ENCODE measurements around the gene ZNF488. TPM values are rescaled to one million over a fixed set of nuclear protein-coding genes. Genes with fewer than 3 reads are reported as not detected.

Gene ZNF488
- polyA plus RNA-seq, 2 of the 4 experiments (the other 2 are of a cell fraction): 4.0 to 8.3 TPM

DNA sequence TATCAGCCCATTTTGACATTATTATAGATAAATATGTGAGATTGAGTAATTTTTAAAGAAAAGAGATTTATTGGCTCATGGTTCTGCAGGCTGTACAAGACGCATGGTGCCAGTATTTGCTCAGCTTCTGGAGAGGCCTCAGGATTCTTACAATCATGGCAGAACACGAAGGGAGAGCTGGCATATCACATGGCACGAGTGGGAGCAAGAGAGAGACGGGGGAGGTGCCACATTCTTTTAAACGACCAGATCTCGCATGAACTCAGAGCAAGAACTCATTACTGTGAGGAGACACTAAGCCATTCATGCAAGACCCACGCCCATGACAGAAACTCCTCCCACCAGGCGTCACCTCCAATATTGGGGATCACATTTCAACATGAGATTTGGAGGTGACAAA, 40.1 kb upstream of the ZNF488 start:
- FAIRE-seq: no peak
- Histone ChIP-seq H3K9me3 (no peaks in the 10 kb centered on the region; the same call in 2 of the 3 replicates), H3K27ac (no peak overlapping the region), H3K4me2 (no peak overlapping the region), H3K4me1 (peaks cover 7% of the 10 kb centered on the region; the same call in 2 of the 3 replicates), H3K4me3 (no peak overlapping the region)
- WGBS (ENCODE audit: missing lambda C conversion rate): 60% methylated on average over 8 of the region's 8 CpGs
- ChIA-PET POLR2A (no interaction called here), CTCF (no interaction called here)
- no peak for ATAC-seq
- DNase-seq (ENCODE audit: low read depth in 1 of 2, low spot score in 1 of 2): no peak
- no peak for TF ChIP-seq RNF2 (IDR thresholded peaks at IDR 0.05; ENCODE audit: borderline replicate concordance, low read depth)
- TF ChIP-seq TP53 (CRISPR knock-in tag; IDR thresholded peaks at IDR 0.05): no peak
- TF ChIP-seq, protein P1, sequence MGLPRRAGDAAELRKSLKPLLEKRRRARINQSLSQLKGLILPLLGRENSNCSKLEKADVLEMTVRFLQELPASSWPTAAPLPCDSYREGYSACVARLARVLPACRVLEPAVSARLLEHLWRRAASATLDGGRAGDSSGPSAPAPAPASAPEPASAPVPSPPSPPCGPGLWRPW (IDR thresholded peaks at IDR 0.05): no peak
- no peak for TF ChIP-seq HOXB5 (CRISPR knock-in tag; IDR thresholded peaks at IDR 0.05)
- TF ChIP-seq MAFK (IDR thresholded peaks at IDR 0.05; ENCODE audit: partially characterized antibody): no peak
- TF ChIP-seq HOXB13 (CRISPR knock-in tag; IDR thresholded peaks at IDR 0.05; ENCODE audit: low read depth): no peak
- TF ChIP-seq, protein P2, sequence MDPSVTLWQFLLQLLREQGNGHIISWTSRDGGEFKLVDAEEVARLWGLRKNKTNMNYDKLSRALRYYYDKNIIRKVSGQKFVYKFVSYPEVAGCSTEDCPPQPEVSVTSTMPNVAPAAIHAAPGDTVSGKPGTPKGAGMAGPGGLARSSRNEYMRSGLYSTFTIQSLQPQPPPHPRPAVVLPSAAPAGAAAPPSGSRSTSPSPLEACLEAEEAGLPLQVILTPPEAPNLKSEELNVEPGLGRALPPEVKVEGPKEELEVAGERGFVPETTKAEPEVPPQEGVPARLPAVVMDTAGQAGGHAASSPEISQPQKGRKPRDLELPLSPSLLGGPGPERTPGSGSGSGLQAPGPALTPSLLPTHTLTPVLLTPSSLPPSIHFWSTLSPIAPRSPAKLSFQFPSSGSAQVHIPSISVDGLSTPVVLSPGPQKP (IDR thresholded peaks at IDR 0.05; ENCODE audit: low read depth, low read length): no peak
- no peak for TF ChIP-seq EP300 (IDR thresholded peaks at IDR 0.05)
- TF ChIP-seq HEYL (CRISPR knock-in tag; IDR thresholded peaks at IDR 0.05): no peak
- no peak for TF ChIP-seq RARB (CRISPR knock-in tag; IDR thresholded peaks at IDR 0.05)
- TF ChIP-seq, protein P3, sequence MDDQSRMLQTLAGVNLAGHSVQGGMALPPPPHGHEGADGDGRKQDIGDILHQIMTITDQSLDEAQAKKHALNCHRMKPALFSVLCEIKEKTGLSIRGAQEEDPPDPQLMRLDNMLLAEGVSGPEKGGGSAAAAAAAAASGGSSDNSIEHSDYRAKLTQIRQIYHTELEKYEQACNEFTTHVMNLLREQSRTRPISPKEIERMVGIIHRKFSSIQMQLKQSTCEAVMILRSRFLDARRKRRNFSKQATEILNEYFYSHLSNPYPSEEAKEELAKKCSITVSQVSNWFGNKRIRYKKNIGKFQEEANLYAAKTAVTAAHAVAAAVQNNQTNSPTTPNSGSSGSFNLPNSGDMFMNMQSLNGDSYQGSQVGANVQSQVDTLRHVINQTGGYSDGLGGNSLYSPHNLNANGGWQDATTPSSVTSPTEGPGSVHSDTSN (IDR thresholded peaks at IDR 0.05): no peak
- TF ChIP-seq, protein P4, sequence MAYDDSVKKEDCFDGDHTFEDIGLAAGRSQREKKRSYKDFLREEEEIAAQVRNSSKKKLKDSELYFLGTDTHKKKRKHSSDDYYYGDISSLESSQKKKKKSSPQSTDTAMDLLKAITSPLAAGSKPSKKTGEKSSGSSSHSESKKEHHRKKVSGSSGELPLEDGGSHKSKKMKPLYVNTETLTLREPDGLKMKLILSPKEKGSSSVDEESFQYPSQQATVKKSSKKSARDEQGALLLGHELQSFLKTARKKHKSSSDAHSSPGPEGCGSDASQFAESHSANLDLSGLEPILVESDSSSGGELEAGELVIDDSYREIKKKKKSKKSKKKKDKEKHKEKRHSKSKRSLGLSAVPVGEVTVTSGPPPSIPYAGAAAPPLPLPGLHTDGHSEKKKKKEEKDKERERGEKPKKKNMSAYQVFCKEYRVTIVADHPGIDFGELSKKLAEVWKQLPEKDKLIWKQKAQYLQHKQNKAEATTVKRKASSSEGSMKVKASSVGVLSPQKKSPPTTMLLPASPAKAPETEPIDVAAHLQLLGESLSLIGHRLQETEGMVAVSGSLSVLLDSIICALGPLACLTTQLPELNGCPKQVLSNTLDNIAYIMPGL (CRISPR knock-in tag; IDR thresholded peaks at IDR 0.05; ENCODE audit: borderline replicate concordance): no peak
- TF ChIP-seq POLR2A (IDR thresholded peaks at IDR 0.05; ENCODE audit: low read length): no peak
- no peak for TF ChIP-seq KDM5A (IDR thresholded peaks at IDR 0.05)
- TF ChIP-seq ZFP36 (IDR thresholded peaks at IDR 0.05; ENCODE audit: borderline replicate concordance, partially characterized antibody): no peak
- no peak for TF ChIP-seq FOSL2 (IDR thresholded peaks at IDR 0.05)
- TF ChIP-seq FOSL2 (CRISPR knock-in tag; IDR thresholded peaks at IDR 0.05): no peak
- TF ChIP-seq NR3C1 (IDR thresholded peaks at IDR 0.05): no peak
- TF ChIP-seq, protein P5, sequence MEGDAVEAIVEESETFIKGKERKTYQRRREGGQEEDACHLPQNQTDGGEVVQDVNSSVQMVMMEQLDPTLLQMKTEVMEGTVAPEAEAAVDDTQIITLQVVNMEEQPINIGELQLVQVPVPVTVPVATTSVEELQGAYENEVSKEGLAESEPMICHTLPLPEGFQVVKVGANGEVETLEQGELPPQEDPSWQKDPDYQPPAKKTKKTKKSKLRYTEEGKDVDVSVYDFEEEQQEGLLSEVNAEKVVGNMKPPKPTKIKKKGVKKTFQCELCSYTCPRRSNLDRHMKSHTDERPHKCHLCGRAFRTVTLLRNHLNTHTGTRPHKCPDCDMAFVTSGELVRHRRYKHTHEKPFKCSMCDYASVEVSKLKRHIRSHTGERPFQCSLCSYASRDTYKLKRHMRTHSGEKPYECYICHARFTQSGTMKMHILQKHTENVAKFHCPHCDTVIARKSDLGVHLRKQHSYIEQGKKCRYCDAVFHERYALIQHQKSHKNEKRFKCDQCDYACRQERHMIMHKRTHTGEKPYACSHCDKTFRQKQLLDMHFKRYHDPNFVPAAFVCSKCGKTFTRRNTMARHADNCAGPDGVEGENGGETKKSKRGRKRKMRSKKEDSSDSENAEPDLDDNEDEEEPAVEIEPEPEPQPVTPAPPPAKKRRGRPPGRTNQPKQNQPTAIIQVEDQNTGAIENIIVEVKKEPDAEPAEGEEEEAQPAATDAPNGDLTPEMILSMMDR (IDR thresholded peaks at IDR 0.05): no peak

DNA sequence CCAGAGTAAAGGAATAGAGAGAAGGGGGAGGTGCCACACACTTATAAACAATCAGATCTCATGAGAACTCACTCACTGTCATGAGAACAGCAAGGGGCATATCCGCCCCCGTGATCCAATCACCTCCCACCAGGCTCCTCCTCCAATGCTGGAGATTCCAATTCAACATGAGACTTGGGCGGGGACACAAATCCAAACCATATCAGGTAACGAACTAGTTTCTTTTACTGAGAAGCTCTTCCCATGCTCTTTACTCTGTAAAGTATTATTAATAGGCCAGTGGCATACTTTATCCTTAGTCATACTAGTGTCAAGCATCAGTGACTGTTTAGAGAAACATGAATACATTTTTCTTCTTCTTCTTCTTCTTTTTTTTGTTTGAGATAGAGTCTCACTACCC, 39.4 kb upstream of the ZNF488 start:
- POLR2A ChIA-PET: no interaction called here

More for the DNA sequence above, 39.4 kb upstream of the ZNF488 start:
- Histone ChIP-seq H3K4me1 (peaks cover 7% of the 10 kb centered on the region; the same call in 2 of the 3 replicates), H3K4me2 (no peak overlapping the region), H3K27ac (no peak overlapping the region), H3K4me3 (no peak overlapping the region), H3K9me3 (no peaks in the 10 kb centered on the region)
- FAIRE-seq (no peak), ATAC-seq (no peak), DNase-seq (ENCODE audit: low read depth in 1 of 2, low spot score in 1 of 2) (no peak)
- 71% methylated on average over 4 of the region's 4 CpGs for WGBS (ENCODE audit: missing lambda C conversion rate)
- CTCF ChIA-PET: interaction anchor here (2.3 kb wide), 1 partner anchor 69 kb away, joined by 7 read pairs; no protein-coding TSS in a partner anchor
- TF ChIP-seq RARB (CRISPR knock-in tag; IDR thresholded peaks at IDR 0.05) (no peak), CBX8 (IDR thresholded peaks at IDR 0.05) (no peak), HEYL (CRISPR knock-in tag; IDR thresholded peaks at IDR 0.05) (no peak), MAFK (IDR thresholded peaks at IDR 0.05; ENCODE audit: partially characterized antibody) (no peak), GATA3 (IDR thresholded peaks at IDR 0.05; ENCODE audit: borderline replicate concordance) (no peak), NR3C1 (IDR thresholded peaks at IDR 0.05) (no peak), JUNB (IDR thresholded peaks at IDR 0.05) (no peak), BHLHE40 (IDR thresholded peaks at IDR 0.05; ENCODE audit: low read depth, low read length) (no peak), ZFP36 (IDR thresholded peaks at IDR 0.05; ENCODE audit: borderline replicate concordance, partially characterized antibody) (no peak), CEBPB (IDR thresholded peaks at IDR 0.05) (no peak), ZNF302 (CRISPR knock-in tag; IDR thresholded peaks at IDR 0.05) (no peak), EP300 (IDR thresholded peaks at IDR 0.05) (no peak), FOSB (CRISPR knock-in tag; IDR thresholded peaks at IDR 0.05) (no peak), HOXB13 (CRISPR knock-in tag; IDR thresholded peaks at IDR 0.05; ENCODE audit: low read depth) (no peak)
- TF ChIP-seq, protein P2 (IDR thresholded peaks at IDR 0.05; ENCODE audit: low read depth, low read length): no peak
- TF ChIP-seq, protein P6, sequence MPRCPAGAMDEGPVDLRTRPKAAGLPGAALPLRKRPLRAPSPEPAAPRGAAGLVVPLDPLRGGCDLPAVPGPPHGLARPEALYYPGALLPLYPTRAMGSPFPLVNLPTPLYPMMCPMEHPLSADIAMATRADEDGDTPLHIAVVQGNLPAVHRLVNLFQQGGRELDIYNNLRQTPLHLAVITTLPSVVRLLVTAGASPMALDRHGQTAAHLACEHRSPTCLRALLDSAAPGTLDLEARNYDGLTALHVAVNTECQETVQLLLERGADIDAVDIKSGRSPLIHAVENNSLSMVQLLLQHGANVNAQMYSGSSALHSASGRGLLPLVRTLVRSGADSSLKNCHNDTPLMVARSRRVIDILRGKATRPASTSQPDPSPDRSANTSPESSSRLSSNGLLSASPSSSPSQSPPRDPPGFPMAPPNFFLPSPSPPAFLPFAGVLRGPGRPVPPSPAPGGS (IDR thresholded peaks at IDR 0.05): no peak

Data from A549 (cell line).